ENCODE measurements around the gene MACROH2A1. TPM values are rescaled to one million over a fixed set of nuclear protein-coding genes. Genes with fewer than 3 reads are reported as not detected.
A peak's percentile ranks its signal among the peaks of the same experiment; 100 is the strongest.

MACROH2A1 gene
- total RNA-seq, 2 donors from 2014 or later = 124 to 141 TPM

DNA sequence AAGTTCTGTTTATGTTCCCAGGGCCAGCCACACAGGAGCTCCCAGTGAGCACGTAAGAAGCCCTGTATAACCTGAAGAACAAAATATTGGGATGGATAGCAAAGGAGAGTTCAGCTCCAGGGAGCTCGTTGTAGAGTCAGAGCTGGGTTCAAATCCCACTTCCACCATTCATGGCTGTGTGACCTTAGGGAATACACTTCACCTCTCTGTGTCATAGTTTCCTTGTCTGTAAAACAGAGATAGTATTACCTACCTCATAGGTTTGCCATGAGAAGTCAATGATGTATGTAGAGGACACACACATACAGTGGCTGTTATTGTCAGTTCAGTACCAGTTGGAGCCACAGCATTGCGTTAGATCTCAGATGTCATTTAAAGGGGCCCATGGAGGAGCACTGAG lies 67.4 kb downstream of the MACROH2A1 start:
- Mint-ChIP-seq H3K36me3 (ENCODE audit: low read depth) (peaks cover 3% of the 10 kb centered on the region), H3K27ac (no peak overlapping the region), H3K27me3 (no peaks in the 10 kb centered on the region), H3K4me3 (no peak overlapping the region), H3K4me1 (no peaks in the 10 kb centered on the region)
- ATAC-seq = no peak
- no peak for DNase-seq
- no peaks in the 10 kb centered on the region for H3K9me3 ChIP-seq (ENCODE audit: control insufficient read depth, low read length, poor library complexity, severe bottlenecking)

DNA sequence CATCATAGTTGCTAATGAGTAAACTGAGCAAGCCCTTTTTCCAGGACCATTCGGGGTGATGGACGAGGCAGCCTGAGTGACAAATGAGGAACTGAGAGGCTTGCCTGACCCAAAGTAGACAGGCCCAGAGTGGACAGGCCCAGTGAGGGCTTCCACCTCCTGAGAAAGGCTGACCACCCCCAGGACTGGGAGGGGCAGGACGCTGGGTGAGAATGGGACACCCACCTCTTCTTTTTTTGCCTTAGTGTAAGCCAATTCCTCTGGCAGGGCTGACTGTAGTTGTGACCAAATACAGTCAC lies 68.3 kb downstream of the MACROH2A1 start:
- Mint-ChIP-seq H3K27me3 (no peaks in the 10 kb centered on the region), H3K27ac (no peak overlapping the region), H3K4me3 (no peak overlapping the region), H3K4me1 (peaks cover 2% of the 10 kb centered on the region), H3K36me3 (ENCODE audit: low read depth) (peaks cover 3% of the 10 kb centered on the region)
- DNase-seq (no peak), ATAC-seq (no peak)
- no peaks in the 10 kb centered on the region for H3K9me3 ChIP-seq (ENCODE audit: control insufficient read depth, low read length, poor library complexity, severe bottlenecking)

GRCh38 chr5:135329913-135330797 lies 68.9 kb downstream of the MACROH2A1 start:
- peaks cover 7% of the 10 kb centered on the region for H3K4me1 Mint-ChIP-seq

GRCh38 chr5:135329066-135329912 lies 69.7 kb downstream of the MACROH2A1 start:
- H3K4me3 Mint-ChIP-seq = no peak overlapping the region
- ATAC-seq (no peak), DNase-seq (no peak)
- H3K9me3 ChIP-seq (ENCODE audit: control insufficient read depth, low read length, poor library complexity, severe bottlenecking) = no peaks in the 10 kb centered on the region
- H3K36me3 Mint-ChIP-seq (ENCODE audit: low read depth) = peaks cover 3% of the 10 kb centered on the region
- H3K4me1 Mint-ChIP-seq = peaks cover 9% of the 10 kb centered on the region
- no peaks in the 10 kb centered on the region for H3K27me3 Mint-ChIP-seq
- peak overlapping the region; percentile 27 for H3K27ac Mint-ChIP-seq

More at GRCh38 chr5:135329913-135330797, 68.9 kb downstream of the MACROH2A1 start:
- no peak overlapping the region for H3K4me3 Mint-ChIP-seq
- H3K9me3 ChIP-seq (ENCODE audit: control insufficient read depth, low read length, poor library complexity, severe bottlenecking) = no peaks in the 10 kb centered on the region
- no peak for ATAC-seq
- H3K27ac Mint-ChIP-seq = peak overlapping the region; percentile 27
- H3K36me3 Mint-ChIP-seq (ENCODE audit: low read depth) = peaks cover 3% of the 10 kb centered on the region
- no peak for DNase-seq
- no peaks in the 10 kb centered on the region for H3K27me3 Mint-ChIP-seq

GRCh38 chr5:135328128-135328687 lies 70.8 kb downstream of the MACROH2A1 start:
- peaks cover 9% of the 10 kb centered on the region for H3K4me1 Mint-ChIP-seq
- no peaks in the 10 kb centered on the region for H3K27me3 Mint-ChIP-seq
- no peak for ATAC-seq
- DNase-seq = no peak
- no peaks in the 10 kb centered on the region for H3K9me3 ChIP-seq (ENCODE audit: control insufficient read depth, low read length, poor library complexity, severe bottlenecking)
- peaks cover 3% of the 10 kb centered on the region for H3K36me3 Mint-ChIP-seq (ENCODE audit: low read depth)
- H3K4me3 Mint-ChIP-seq = no peak overlapping the region
- no peak overlapping the region for H3K27ac Mint-ChIP-seq

DNA sequence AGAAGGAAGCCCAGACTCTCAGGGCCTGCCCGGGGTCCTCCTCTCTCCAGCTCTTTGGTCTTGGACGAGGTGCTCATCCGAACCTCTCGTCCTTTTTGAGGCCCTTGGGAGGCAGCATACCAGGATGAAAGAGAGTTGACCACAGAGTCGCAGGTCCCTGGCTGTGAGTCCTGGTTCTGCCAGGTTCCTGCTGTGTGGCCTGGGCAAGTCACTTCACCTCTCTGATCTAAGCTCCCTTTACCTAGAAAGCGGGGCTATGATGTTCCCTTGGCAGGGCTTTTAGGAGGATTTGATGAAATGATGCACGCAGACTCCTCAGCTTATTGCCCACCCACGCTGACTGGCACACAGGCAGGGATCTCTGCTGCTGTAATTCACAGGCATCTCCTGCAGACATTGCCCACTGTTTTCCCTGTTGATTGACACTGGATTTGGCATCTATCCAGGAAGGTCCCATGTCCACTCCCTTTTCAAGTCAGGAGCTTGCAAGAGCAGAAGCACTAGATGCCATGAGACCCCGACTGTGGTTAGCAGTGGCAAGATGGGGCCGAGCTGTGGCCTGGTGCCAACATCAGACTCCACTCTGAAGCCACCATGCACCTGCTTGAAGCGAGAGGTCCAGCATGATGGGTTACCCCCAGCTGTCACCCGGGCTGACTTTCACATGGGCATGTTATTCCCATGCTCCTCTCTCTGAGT lies 71.5 kb downstream of the MACROH2A1 start:
- peaks cover 9% of the 10 kb centered on the region for H3K4me1 Mint-ChIP-seq
- peaks cover 3% of the 10 kb centered on the region for H3K36me3 Mint-ChIP-seq (ENCODE audit: low read depth)
- ATAC-seq (no peak), DNase-seq (no peak)
- H3K27ac Mint-ChIP-seq = no peak overlapping the region
- H3K27me3 Mint-ChIP-seq = no peaks in the 10 kb centered on the region
- no peak overlapping the region for H3K4me3 Mint-ChIP-seq
- H3K9me3 ChIP-seq (ENCODE audit: control insufficient read depth, low read length, poor library complexity, severe bottlenecking) = no peaks in the 10 kb centered on the region

DNA sequence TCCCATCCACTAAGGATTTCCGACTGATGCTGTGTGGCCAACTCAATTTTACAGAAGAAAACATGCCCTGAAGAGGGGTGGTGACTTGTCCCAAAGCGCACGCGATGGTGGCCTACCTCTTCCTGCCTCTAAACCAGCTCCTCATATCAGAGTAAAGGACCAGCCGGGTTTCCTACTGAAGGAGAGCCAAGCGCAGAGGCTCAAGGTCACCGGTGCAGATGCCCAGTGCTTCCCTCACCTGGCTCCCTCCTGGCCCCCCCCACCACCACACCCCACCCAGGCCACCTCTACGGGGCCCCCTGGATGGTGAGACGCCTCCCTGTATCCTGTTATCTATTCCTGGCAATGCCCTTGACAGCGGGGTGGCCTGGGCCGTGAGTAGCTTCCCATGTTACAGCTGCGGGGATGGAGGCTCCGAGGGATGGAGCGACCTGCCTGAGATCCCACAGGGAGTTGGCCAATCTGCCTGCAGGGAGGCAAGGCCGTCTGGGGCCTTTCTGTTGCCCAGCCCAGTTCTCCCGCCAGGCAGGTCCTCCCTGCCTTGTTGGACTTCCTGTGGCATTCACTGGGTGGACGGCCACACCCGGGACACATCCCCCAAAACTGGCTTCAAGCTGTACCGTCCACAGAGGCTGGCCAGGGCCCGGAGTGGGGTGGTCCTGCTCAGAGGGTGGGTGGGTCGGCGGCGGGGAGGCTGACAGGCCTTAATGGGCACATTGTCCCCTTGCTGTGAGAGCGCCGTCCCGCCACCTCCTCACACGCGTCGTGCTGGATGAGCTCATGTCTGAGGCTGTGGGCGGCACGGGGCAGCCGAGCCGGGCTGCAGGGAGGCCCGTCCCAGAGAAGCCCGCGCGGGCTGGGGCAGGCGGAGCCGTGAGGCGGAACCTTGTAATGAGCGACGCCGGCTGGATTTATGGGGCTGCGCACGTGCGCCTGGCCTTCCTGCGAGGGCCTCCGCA lies 72.5 kb downstream of the MACROH2A1 start:
- no peak overlapping the region for H3K4me3 Mint-ChIP-seq
- H3K27ac Mint-ChIP-seq = peak overlapping the region; percentile 61
- no peaks in the 10 kb centered on the region for H3K9me3 ChIP-seq (ENCODE audit: control insufficient read depth, low read length, poor library complexity, severe bottlenecking)
- H3K36me3 Mint-ChIP-seq (ENCODE audit: low read depth) = peaks cover 3% of the 10 kb centered on the region
- no peaks in the 10 kb centered on the region for H3K27me3 Mint-ChIP-seq
- ATAC-seq (no peak), DNase-seq (no peak)
- H3K4me1 Mint-ChIP-seq = peaks cover 9% of the 10 kb centered on the region

DNA sequence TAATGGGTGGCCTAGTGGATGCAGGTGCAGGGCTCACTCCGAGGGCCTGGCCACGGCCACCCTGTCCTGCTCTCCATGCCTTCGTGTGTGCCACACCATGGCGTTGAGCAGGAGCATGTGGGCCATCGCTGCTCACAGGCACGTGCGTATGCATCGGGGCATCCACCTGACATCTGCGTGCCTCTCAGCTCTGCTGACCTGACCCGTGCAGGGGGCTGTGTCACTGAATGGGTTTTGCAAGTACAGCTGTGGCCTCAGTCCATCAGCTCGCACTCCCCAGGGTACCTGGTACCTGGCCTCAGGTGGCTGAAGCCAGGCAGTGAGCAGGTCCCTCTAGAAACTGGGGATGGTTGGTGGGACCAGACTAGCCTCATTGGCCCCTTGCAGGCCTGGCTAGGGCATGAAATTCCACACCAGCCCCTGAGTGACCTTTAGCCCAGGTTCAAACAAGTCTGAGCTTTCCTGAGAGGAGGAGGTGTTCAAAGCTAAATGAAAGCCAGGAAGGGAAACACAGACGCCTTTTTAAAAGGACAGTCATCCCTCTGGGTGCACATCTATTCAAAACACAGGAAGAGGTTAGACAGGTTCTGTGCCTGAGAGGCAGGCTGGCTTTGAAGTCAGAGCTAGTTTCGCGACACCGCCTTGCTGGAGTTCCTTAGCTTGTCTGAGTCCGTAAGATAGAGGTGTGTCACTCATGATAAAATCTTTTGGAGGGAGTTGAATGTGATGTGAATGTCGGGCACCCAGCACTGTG lies 74.0 kb downstream of the MACROH2A1 start:
- H3K4me3 Mint-ChIP-seq = peak overlapping the region; percentile 34

DNA sequence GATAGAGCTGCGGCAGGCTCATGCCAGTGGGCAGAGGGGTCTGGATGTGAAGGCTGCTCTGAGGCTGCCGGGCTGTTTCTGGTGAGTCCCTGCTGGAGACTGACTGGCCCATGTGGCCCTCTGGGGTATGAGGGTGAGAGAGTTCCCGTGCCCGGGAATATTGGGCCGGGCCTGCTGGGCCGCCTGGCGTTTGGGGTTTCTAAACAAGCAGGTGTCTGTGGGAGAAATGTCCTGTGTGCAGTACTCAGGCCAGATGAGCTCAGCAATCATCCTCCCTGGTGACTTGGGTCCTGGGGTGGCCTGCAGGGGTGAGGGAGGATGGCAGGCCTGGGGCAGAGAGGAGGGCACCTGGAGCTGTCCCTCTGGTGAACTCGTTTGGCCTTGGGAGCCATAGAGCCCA lies 74.9 kb downstream of the MACROH2A1 start:
- Mint-ChIP-seq H3K4me3 (no peak overlapping the region), H3K27ac (no peak overlapping the region), H3K36me3 (ENCODE audit: low read depth) (peaks cover 4% of the 10 kb centered on the region), H3K4me1 (peaks cover 9% of the 10 kb centered on the region), H3K27me3 (no peaks in the 10 kb centered on the region)
- no peak for ATAC-seq
- H3K9me3 ChIP-seq (ENCODE audit: control insufficient read depth, low read length, poor library complexity, severe bottlenecking) = no peaks in the 10 kb centered on the region
- DNase-seq = no peak

More for the DNA sequence above, 74.0 kb downstream of the MACROH2A1 start:
- H3K9me3 ChIP-seq (ENCODE audit: control insufficient read depth, low read length, poor library complexity, severe bottlenecking) = no peaks in the 10 kb centered on the region
- peak; percentile 71 for ATAC-seq
- no peak for DNase-seq
- peaks cover 9% of the 10 kb centered on the region for H3K4me1 Mint-ChIP-seq
- H3K36me3 Mint-ChIP-seq (ENCODE audit: low read depth) = peaks cover 7% of the 10 kb centered on the region
- peak overlapping the region; percentile 69 for H3K27ac Mint-ChIP-seq
- H3K27me3 Mint-ChIP-seq = no peaks in the 10 kb centered on the region

DNA sequence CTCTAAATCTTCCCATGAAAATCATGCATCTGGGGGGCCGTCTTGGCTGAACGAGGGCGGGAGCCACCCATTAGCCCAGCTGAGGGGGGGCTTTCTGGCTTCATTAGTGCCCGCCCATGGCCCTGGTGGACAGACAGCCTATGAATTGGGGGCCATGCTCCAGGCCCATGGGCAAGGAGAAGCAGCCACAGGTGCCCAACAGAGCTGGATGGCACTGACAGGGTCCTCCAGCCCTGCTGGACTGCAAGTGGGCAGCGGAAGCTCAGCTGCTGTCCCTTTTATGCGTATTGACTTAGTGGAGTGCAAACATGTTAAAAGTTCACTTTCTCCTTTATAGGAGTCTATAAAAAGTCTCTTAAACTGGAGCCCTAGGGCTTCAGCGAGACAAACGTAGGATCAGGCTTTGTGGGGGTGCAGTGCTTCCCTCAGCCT lies 75.3 kb downstream of the MACROH2A1 start:
- H3K9me3 ChIP-seq (ENCODE audit: control insufficient read depth, low read length, poor library complexity, severe bottlenecking) = no peaks in the 10 kb centered on the region
- Mint-ChIP-seq H3K27me3 (no peaks in the 10 kb centered on the region), H3K27ac (no peak overlapping the region), H3K36me3 (ENCODE audit: low read depth) (peaks cover 4% of the 10 kb centered on the region), H3K4me3 (no peak overlapping the region), H3K4me1 (peaks cover 9% of the 10 kb centered on the region)
- DNase-seq (no peak), ATAC-seq (no peak)

DNA sequence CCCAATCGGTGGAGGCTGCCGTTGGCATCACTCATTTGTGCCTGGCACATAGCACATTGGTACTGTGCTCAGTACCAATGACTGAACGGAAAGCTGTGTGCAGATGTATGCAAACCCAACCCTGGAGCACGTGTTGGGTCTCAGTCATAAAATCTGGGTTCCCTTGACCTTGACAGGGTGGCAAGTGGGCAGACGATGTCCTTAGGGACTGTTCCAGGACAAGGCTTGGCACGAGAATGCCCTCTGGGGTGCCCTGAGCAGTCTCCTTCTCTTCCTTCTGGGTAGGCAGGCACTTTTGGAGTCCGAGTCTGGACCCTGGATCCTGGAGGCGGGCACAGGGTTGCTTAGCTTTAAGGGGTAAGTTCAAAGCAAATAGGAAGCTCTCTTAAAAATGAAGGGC lies 75.8 kb downstream of the MACROH2A1 start:
- no peaks in the 10 kb centered on the region for H3K9me3 ChIP-seq (ENCODE audit: control insufficient read depth, low read length, poor library complexity, severe bottlenecking)
- no peak for ATAC-seq
- H3K36me3 Mint-ChIP-seq (ENCODE audit: low read depth) = peaks cover 4% of the 10 kb centered on the region
- H3K4me1 Mint-ChIP-seq = peaks cover 9% of the 10 kb centered on the region
- H3K27me3 Mint-ChIP-seq = no peaks in the 10 kb centered on the region
- no peak overlapping the region for H3K4me3 Mint-ChIP-seq
- no peak for DNase-seq
- no peak overlapping the region for H3K27ac Mint-ChIP-seq
